Ishikawa (cell line): Measurements from ENCODE around the gene FBRSL1.

Source experiments
- CEBPB ChIP-seq: IDR thresholded peaks from 2 replicates; pipeline ENCODE4 v1.6.1; 2012
- CREB1 ChIP-seq: IDR thresholded peaks from 2 replicates; pipeline ENCODE4 v1.6.1; 2012; ENCODE audit warnings: low read depth
- EGR1 ChIP-seq: IDR thresholded peaks from 2 replicates; pipeline ENCODE4 v1.6.1; 2012
- EP300 ChIP-seq: IDR thresholded peaks from 2 replicates; pipeline ENCODE4 v1.6.1; 2012; ENCODE audit warnings: borderline replicate concordance
- RAD21 ChIP-seq: IDR thresholded peaks from 2 replicates; pipeline ENCODE4 v1.6.1; 2012; ENCODE audit warnings: low read depth
- TAF1 ChIP-seq: IDR thresholded peaks from 2 replicates; pipeline ENCODE4 v1.6.1; 2012; ENCODE audit warnings: low read depth, mild to moderate bottlenecking
- YY1 ChIP-seq: IDR thresholded peaks from 2 replicates; pipeline ENCODE4 v1.6.1; 2012; ENCODE audit warnings: low read depth
- TF ChIP-seq, protein P1 (sequence below): IDR thresholded peaks from 2 replicates; pipeline ENCODE4 v1.6.1; 2012
- TF ChIP-seq, protein P2 (sequence below): IDR thresholded peaks from 2 replicates; pipeline ENCODE4 v1.6.1; 2012; ENCODE audit warnings: low read depth, mild to moderate bottlenecking

DNA sequence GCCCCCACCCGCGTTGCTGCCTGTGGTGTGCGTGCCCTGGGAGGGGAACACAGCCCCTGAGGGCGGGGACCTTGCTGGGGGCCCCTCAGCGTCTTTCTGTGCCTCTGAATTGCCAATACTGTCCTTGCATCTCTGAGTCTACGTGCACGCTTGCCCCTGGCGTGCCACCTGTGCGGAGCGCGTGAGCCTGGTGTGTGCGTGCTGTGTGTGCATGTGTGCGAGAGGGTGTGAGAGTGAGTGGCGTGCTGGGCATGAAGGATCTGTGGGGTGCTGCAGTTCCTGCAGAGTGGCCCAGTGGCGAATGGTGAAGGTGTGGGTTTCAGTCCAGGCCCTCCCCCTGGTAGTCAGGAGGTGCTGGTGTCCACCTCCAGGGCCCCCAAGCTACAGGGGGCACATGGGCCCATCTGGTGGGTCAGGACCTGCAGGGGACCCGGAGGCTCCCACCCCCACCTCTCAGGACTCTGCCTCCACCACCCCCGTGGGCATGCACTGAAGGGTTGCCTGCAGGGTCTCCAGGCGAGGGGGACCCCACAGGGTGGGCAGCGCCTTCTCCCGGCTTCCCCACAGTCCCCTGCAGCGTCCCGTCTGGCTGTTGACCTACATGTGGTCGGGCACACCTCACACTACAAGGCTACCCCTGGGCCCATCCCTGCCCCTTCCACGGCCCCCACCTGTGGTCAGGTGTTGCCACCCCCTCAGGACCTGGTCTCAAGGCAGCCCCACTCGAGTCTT lies 21.0 kb downstream of the FBRSL1 start:
- TF ChIP-seq TAF1: no peak
- no peak for TF ChIP-seq EP300
- TF ChIP-seq, protein P1, sequence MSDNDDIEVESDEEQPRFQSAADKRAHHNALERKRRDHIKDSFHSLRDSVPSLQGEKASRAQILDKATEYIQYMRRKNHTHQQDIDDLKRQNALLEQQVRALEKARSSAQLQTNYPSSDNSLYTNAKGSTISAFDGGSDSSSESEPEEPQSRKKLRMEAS: no peak
- TF ChIP-seq YY1: no peak
- TF ChIP-seq EGR1: no peak
- TF ChIP-seq, protein P2, sequence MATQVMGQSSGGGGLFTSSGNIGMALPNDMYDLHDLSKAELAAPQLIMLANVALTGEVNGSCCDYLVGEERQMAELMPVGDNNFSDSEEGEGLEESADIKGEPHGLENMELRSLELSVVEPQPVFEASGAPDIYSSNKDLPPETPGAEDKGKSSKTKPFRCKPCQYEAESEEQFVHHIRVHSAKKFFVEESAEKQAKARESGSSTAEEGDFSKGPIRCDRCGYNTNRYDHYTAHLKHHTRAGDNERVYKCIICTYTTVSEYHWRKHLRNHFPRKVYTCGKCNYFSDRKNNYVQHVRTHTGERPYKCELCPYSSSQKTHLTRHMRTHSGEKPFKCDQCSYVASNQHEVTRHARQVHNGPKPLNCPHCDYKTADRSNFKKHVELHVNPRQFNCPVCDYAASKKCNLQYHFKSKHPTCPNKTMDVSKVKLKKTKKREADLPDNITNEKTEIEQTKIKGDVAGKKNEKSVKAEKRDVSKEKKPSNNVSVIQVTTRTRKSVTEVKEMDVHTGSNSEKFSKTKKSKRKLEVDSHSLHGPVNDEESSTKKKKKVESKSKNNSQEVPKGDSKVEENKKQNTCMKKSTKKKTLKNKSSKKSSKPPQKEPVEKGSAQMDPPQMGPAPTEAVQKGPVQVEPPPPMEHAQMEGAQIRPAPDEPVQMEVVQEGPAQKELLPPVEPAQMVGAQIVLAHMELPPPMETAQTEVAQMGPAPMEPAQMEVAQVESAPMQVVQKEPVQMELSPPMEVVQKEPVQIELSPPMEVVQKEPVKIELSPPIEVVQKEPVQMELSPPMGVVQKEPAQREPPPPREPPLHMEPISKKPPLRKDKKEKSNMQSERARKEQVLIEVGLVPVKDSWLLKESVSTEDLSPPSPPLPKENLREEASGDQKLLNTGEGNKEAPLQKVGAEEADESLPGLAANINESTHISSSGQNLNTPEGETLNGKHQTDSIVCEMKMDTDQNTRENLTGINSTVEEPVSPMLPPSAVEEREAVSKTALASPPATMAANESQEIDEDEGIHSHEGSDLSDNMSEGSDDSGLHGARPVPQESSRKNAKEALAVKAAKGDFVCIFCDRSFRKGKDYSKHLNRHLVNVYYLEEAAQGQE: no peak
- no peak for TF ChIP-seq CEBPB
- no peak for TF ChIP-seq CREB1
- no peak for TF ChIP-seq RAD21
